Measurements from ENCODE around the gene CACNA2D2. TPM values are rescaled to one million over a fixed set of nuclear protein-coding genes. Genes with fewer than 3 reads are reported as not detected.

Gene CACNA2D2
- total and polyA plus RNA-seq, 2 of the 4 experiments (the other 2 are of a cell fraction) = 0.15 TPM; not detected in 1

GRCh38 chr3:50339485-50340146 lies 163.8 kb downstream of the CACNA2D2 start:
- peaks cover 17% of the 10 kb centered on the region for H3K9me1 ChIP-seq (ENCODE audit: insufficient read depth, low read length)
- peak overlapping the region; percentile 39 for H3K4ac ChIP-seq (ENCODE audit: low read depth, low read length)
- DNase-seq (peak; percentile 45), ATAC-seq (ENCODE audit: low read depth) (no peak)
- H2AFZ ChIP-seq (replicated peaks; ENCODE audit: low read length, poor library complexity) = peak overlapping the region; percentile 94
- H2BK20ac ChIP-seq (ENCODE audit: low read depth, low read length) = peak overlapping the region; percentile 21; the same call in 1 of the 2 replicates
- WGBS, 2 experiments (ENCODE audit: extremely low coverage in 2 of 2, insufficient read length in 1 of 2) = 97% methylated on average over 5 of the region's 14 CpGs; no CpG with 5 or more reads in 1 of the 2 experiments
- no TSS peak for BruUV-seq (replicated peaks)
- peak overlapping the region; percentile 73 for H4K91ac ChIP-seq (ENCODE audit: insufficient read depth, low read depth, low read length)
- H3K56ac ChIP-seq (ENCODE audit: extremely low read depth, insufficient read depth, low read length) = peak overlapping the region; percentile 4; the same call in 1 of the 2 replicates
- in situ Hi-C loops (cut with MboI; ENCODE audit: low sequenced_read_pairs) = loop anchor here (25.0 kb wide), 3 partner anchors 1048 to 1823 kb away; partner anchors contain the start of genes ABHD14B, GPR62, MANF and PCBP4
- ChIA-PET CTCF (no interaction called here), POLR2A (ENCODE audit: unreplicated experiment) (no interaction called here)
- peak overlapping the region; percentile 65 for H3K14ac ChIP-seq (replicated peaks; ENCODE audit: low read depth, low read length)
- peaks cover 15 to 43% of the 10 kb centered on the region in 2 experiments; a peak in 3 of 4 replicates for H3K79me1 ChIP-seq (ENCODE audit: low read depth in 1 of 2, low read length in 2 of 2)
- peak overlapping the region; percentile 24; the same call in 1 of the 2 replicates for H2AK5ac ChIP-seq (ENCODE audit: low read depth, low read length)
- no peaks in the 10 kb centered on the region for H3K9me3 ChIP-seq (ENCODE audit: control insufficient read depth, insufficient read depth, low read length)
- H3K36me3 ChIP-seq (ENCODE audit: control insufficient read depth, insufficient read depth, low read length) = no peaks in the 10 kb centered on the region; the same call in 1 of the 2 replicates
- H3K4me2 ChIP-seq (ENCODE audit: low read depth, low read length) = peak overlapping the region; percentile 79
- peaks cover 24% of the 10 kb centered on the region for H3K4me1 ChIP-seq (ENCODE audit: control insufficient read depth, insufficient read depth, low read length)
- H2BK15ac ChIP-seq (ENCODE audit: low read depth, low read length) = peak overlapping the region; percentile 58; the same call in 1 of the 3 replicates
- intact Hi-C loops (cut with micrococcal nuclease) = no loop called here
- peak overlapping the region; percentile 43; the same call in 1 of the 2 replicates for H3K4me3 ChIP-seq (ENCODE audit: insufficient read depth, low read depth, low read length)
- no peak overlapping the region for H4K5ac ChIP-seq (ENCODE audit: low read depth, low read length)
- H2BK120ac ChIP-seq (ENCODE audit: low read depth, low read length) = peak overlapping the region; percentile 58
- no peak overlapping the region for H3K18ac ChIP-seq (ENCODE audit: low read depth, low read length)
- H3K23ac ChIP-seq (ENCODE audit: low read depth, low read length) = peak overlapping the region; percentile 34
- H3K27me3 ChIP-seq (ENCODE audit: control insufficient read depth, insufficient read depth, low read length) = no peaks in the 10 kb centered on the region
- peaks cover 22% of the 10 kb centered on the region for H4K20me1 ChIP-seq (ENCODE audit: insufficient read depth, low read length)
- peak overlapping the region; percentile 82 for H2BK5ac ChIP-seq (ENCODE audit: low read depth, low read length, poor library complexity, severe bottlenecking)
- H3K9ac ChIP-seq (ENCODE audit: low read depth, low read length) = peak overlapping the region; percentile 69; the same call in 1 of the 2 replicates
- peak overlapping the region; percentile 59 to 97 for H4K8ac ChIP-seq (ENCODE audit: low read depth in 2 of 2, low read length in 2 of 2)
- dilution Hi-C loops (cut with HindIII; ENCODE audit: low sequenced_read_pairs, unreplicated experiment) = no loop called here
- H2AK9ac ChIP-seq (replicated peaks; ENCODE audit: low read depth, low read length, poor library complexity) = peak overlapping the region; percentile 12
- H3K27ac ChIP-seq (ENCODE audit: insufficient read depth, low read length) = no peak overlapping the region
- TF ChIP-seq CHD1 (IDR thresholded peaks at IDR 0.05; ENCODE audit: low read depth, low read length) (no peak), MAFK (IDR thresholded peaks at IDR 0.05; ENCODE audit: low read depth, low read length) (no peak), RAD21 (IDR thresholded peaks at IDR 0.05; ENCODE audit: low read length) (no peak), CTCF (conservative IDR thresholded peaks at IDR 0.05; ENCODE audit: low read depth, low read length) (no peak), FOS (IDR thresholded peaks at IDR 0.05; ENCODE audit: low read depth, low read length) (no peak), SMC3 (IDR thresholded peaks at IDR 0.05; ENCODE audit: low read depth, low read length) (no peak), NFE2L2 (IDR thresholded peaks at IDR 0.05; ENCODE audit: low read depth, low read length) (no peak), CEBPB (IDR thresholded peaks at IDR 0.05; ENCODE audit: low read depth, low read length) (no peak), BHLHE40 (IDR thresholded peaks at IDR 0.05; ENCODE audit: low read depth, low read length) (no peak), MXI1 (IDR thresholded peaks at IDR 0.05; ENCODE audit: borderline replicate concordance, low read depth, low read length) (no peak), RFX5 (IDR thresholded peaks at IDR 0.05; ENCODE audit: low read depth, low read length) (no peak), POLR2A (IDR thresholded peaks at IDR 0.05; ENCODE audit: low read depth, low read length) (no peak), RCOR1 (IDR thresholded peaks at IDR 0.05; ENCODE audit: insufficient replicate concordance, low read length) (no peak), MAZ (IDR thresholded peaks at IDR 0.05; ENCODE audit: borderline replicate concordance, low read depth, low read length) (no peak)
- TF ChIP-seq, protein P1, sequence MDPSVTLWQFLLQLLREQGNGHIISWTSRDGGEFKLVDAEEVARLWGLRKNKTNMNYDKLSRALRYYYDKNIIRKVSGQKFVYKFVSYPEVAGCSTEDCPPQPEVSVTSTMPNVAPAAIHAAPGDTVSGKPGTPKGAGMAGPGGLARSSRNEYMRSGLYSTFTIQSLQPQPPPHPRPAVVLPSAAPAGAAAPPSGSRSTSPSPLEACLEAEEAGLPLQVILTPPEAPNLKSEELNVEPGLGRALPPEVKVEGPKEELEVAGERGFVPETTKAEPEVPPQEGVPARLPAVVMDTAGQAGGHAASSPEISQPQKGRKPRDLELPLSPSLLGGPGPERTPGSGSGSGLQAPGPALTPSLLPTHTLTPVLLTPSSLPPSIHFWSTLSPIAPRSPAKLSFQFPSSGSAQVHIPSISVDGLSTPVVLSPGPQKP (IDR thresholded peaks at IDR 0.05; ENCODE audit: borderline replicate concordance, low read depth, low read length) = no peak
